HUES64 (cell line): ENCODE measurements around the gene MTFR2.
"Not testable (repeated sequence)": the region's sequence is repeated elsewhere in the genome, so short reads cannot be mapped to it uniquely, and the experiment has no call there.

Source experiments
- H3K27ac ChIP-seq: 2 replicates; pipeline ENCODE4 v1.7.0; 2013; ENCODE audit warnings: low read depth, low read length, inconsistent platforms
- H3K27me3 ChIP-seq: 2 replicates; pipeline ENCODE4 v1.6.1; 2013; ENCODE audit warnings: mild to moderate bottlenecking, low read length; ENCODE audit not compliant: insufficient read depth
- H3K36me3 ChIP-seq: 2 replicates; pipeline ENCODE4 v1.6.1; 2013; ENCODE audit warnings: mild to moderate bottlenecking, low read length; ENCODE audit not compliant: insufficient read depth
- H3K4me1 ChIP-seq: 2 replicates; pipeline ENCODE4 v1.6.1; 2013; ENCODE audit warnings: mild to moderate bottlenecking, low read length, moderate library complexity; ENCODE audit not compliant: insufficient read depth
- H3K4me3 ChIP-seq: 2 replicates; pipeline ENCODE4 v1.5.1; 2013; ENCODE audit warnings: mild to moderate bottlenecking, low read length, moderate library complexity
- H3K9ac ChIP-seq: 2 replicates; pipeline ENCODE4 v1.6.1; 2013; ENCODE audit warnings: mild to moderate bottlenecking, low read depth, low read length
- H3K9me3 ChIP-seq: 2 replicates; pipeline ENCODE4 v1.6.1; 2013; ENCODE audit warnings: low read depth, low read length; ENCODE audit not compliant: insufficient read depth
- WGBS: fragments of 150-250, 120-280 bp; methylation state at CpG from one replicate; pipeline ENCODE4 v1.1.7; 2013; ENCODE audit warnings: missing lambda C conversion rate; 5-methylcytosine and 5-hydroxymethylcytosine counted together

MTFR2 gene

DNA sequence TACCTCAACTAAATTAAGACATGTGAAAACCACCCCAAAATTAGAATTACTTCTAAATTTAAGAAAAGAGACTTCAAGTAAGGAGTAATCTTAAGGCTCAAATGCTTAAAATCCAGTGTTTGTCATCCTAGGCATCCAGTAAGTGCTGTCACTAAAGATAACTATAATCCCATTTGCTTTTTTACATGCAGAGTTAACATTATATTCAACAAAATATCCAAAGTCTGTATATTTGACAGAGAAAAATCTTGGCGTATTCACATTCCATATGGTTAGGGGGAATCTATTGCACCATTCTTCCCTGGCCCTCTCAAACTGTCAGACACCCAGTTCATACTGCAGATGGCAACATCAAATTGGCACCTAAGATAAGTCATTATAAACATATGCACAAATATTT, 17.4 kb downstream of the MTFR2 start:
- no peaks in the 10 kb centered on the region for H3K4me1 ChIP-seq
- no peaks in the 10 kb centered on the region for H3K9me3 ChIP-seq
- no peaks in the 10 kb centered on the region for H3K27me3 ChIP-seq
- no peak overlapping the region for H3K27ac ChIP-seq
- 100% methylated on average over 1 of the region's 1 CpG for WGBS
- H3K9ac ChIP-seq = no peak overlapping the region
- no peak overlapping the region for H3K4me3 ChIP-seq
- peaks cover 2% of the 10 kb centered on the region for H3K36me3 ChIP-seq

DNA sequence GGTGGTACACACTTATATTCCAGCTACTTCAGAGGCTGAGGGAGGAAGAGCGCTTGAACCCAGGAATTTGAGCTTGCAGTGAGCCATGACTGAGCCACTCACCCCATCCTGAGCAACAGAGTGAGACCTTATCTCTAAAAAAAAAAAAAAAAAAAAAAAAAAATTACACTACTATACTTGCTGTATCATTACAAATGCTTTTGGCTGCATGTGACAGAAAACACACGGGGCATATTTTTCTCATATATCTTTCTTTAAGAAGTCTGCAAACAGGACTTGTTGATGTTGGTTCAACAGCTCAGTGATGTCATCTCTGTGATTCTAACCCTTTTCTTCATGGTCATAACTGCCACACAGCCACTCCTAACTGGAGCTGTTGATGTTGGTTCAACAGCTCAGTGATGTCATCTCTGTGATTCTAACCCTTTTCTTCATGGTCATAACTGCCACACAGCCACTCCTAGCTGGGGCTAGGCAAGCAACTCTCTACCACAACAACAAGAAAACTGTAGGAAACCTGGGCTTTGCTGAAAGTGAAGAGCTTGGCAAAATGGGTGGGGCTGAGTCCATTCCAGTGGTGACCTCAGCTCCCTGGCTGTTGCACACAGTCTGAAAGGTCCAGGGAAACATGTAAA, 19.8 kb downstream of the MTFR2 start:
- H3K27me3 ChIP-seq = no peaks in the 10 kb centered on the region
- no peaks in the 10 kb centered on the region; the same call in 1 of the 2 replicates for H3K36me3 ChIP-seq
- 100% methylated on average over 2 of the region's 2 CpGs for WGBS
- H3K9me3 ChIP-seq = no peaks in the 10 kb centered on the region
- H3K27ac ChIP-seq = no peak overlapping the region
- no peak overlapping the region for H3K4me3 ChIP-seq
- no peak overlapping the region for H3K9ac ChIP-seq
- H3K4me1 ChIP-seq = no peaks in the 10 kb centered on the region

DNA sequence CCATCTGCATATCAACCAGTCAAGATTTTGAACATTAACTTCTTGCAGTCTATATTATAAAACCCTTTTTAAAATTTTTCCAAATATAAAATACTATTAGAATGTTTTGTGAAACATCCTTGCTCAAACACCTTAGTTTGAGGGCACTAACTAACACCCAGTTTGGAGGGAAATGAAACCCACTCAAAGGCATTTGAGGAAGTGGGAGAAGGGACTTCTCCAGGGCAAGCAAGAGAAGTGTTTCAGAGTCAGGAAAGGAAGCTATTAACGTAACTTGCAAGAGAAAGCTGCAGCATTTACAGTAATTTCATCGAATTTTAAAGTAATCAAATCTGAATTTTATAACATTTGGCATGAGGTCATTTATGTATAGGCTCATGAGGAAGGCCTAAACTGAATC, 21.3 kb downstream of the MTFR2 start:
- Histone ChIP-seq H3K36me3 (no peaks in the 10 kb centered on the region; the same call in 1 of the 2 replicates), H3K27ac (no peak overlapping the region), H3K4me1 (no peaks in the 10 kb centered on the region), H3K27me3 (no peaks in the 10 kb centered on the region), H3K9ac (no peak overlapping the region), H3K9me3 (no peaks in the 10 kb centered on the region), H3K4me3 (no peak overlapping the region)
- WGBS = 97% methylated on average over 2 of the region's 2 CpGs

DNA sequence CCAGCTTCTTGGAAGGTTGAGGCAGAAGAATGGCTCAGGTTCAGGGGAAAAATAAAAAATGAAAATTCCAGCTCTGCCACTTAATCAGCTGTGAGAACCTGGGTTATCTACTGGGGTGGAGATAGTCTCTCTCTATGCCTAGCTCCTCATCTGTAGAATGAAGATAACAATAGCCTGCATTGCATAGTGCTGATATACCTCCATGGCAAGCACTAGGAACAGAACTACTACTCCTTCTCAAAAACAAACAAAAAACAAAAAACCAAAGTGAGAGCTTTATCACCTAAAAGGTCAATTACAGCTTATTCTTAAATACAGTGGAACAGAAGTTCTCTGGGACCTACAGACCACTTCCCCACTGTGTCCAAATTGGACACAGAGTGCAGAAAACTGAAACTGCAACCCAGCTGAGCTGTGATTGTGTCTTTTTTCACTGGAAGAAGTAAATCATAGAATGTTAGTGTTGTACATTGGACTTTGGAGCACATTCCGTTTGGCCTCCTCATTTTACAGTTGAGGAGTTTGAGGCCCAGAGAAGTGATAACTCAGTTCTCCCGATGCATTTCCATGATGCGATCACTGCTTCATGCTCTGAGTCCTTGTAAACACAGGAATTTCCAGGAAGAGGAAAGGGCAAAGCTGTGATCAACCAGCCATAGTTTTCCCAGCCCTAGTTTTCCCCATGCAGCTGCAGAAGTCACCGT, 23.3 kb downstream of the MTFR2 start:
- no peaks in the 10 kb centered on the region for H3K9me3 ChIP-seq
- no peak overlapping the region for H3K27ac ChIP-seq
- H3K27me3 ChIP-seq = no peaks in the 10 kb centered on the region
- 96% methylated on average over 4 of the region's 4 CpGs for WGBS
- H3K36me3 ChIP-seq = no peaks in the 10 kb centered on the region
- no peaks in the 10 kb centered on the region for H3K4me1 ChIP-seq
- no peak overlapping the region for H3K4me3 ChIP-seq
- no peak overlapping the region for H3K9ac ChIP-seq

DNA sequence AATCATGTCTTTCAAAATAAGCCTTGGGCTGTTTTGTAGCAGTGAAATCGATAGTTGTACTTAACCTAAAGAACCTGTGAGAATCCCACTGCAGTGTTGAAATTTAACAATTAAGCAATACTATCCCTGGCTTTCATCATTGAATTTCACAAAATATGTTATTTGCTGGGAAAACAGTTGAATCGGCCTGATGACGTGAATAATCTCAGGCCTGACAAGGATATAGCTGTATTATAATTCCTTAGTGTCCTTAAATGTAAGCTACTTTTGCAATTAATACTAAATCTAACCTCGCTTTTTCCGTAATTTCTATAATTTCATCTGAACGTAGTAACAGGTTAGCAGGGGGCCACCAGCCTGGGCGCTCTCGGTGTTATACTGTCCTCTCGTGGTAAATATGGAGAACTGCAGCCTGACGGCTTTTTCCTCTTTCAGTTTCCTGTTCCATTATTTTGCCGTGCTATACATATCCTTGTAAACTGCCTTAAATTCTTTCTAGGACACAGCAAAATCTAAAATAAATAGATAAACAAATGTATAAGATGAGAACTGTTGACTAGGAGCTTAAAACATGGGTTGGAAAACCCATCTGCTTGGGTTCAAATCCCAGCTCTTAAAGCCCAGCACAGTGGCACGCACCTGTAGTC, 24.0 kb downstream of the MTFR2 start:
- H3K9ac ChIP-seq = no peak overlapping the region
- H3K27ac ChIP-seq = no peak overlapping the region
- WGBS = 49% methylated on average over 12 of the region's 12 CpGs
- H3K27me3 ChIP-seq = no peaks in the 10 kb centered on the region
- no peak overlapping the region for H3K4me3 ChIP-seq
- H3K9me3 ChIP-seq = no peaks in the 10 kb centered on the region
- no peaks in the 10 kb centered on the region for H3K4me1 ChIP-seq
- no peaks in the 10 kb centered on the region for H3K36me3 ChIP-seq

DNA sequence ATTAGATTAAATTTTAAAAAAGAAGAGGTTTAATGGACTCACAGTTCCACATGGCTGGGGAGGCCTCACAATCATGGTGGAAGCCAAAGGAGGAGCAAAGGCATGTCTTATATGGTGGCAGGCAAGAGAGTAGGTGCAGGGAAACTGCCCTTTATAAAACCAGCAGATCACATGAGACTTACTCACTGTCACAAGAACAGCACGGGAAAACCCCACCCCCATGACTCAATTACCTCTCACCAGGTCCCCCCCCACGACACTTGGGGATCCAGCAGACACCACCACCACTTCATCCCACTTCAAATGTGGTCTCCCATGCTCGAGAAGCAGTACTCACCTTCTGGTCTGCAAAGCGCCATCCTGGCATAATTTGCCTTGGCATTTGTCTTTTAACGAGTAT, 24.6 kb downstream of the MTFR2 start:
- no peak overlapping the region for H3K9ac ChIP-seq
- no peaks in the 10 kb centered on the region for H3K9me3 ChIP-seq
- no peaks in the 10 kb centered on the region for H3K27me3 ChIP-seq
- H3K36me3 ChIP-seq = no peaks in the 10 kb centered on the region
- no peaks in the 10 kb centered on the region for H3K4me1 ChIP-seq
- no peak overlapping the region for H3K27ac ChIP-seq
- no peak overlapping the region for H3K4me3 ChIP-seq
- WGBS = 78% methylated on average over 5 of the region's 5 CpGs

DNA sequence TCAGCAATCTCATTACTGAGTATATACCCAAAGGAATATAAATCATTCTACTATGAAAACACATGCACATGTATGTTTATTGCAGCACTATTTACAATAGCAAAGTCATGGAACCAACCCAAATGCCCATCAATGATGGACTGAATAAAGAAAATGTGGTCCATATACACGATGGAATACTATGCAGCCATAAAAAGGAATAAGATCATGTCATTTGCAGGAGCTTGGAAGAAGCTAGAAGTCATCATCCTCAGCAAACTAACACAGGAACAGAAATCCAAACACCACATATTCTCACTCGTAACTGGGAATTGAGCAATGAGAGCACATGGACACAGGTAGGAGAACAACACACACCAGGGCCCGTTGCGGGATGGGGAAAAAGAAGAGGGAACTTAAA, 25.1 kb downstream of the MTFR2 start:
- not testable (repeated sequence) for H3K9me3 ChIP-seq, H3K27ac ChIP-seq
- WGBS = 96% methylated on average over 4 of the region's 4 CpGs

DNA sequence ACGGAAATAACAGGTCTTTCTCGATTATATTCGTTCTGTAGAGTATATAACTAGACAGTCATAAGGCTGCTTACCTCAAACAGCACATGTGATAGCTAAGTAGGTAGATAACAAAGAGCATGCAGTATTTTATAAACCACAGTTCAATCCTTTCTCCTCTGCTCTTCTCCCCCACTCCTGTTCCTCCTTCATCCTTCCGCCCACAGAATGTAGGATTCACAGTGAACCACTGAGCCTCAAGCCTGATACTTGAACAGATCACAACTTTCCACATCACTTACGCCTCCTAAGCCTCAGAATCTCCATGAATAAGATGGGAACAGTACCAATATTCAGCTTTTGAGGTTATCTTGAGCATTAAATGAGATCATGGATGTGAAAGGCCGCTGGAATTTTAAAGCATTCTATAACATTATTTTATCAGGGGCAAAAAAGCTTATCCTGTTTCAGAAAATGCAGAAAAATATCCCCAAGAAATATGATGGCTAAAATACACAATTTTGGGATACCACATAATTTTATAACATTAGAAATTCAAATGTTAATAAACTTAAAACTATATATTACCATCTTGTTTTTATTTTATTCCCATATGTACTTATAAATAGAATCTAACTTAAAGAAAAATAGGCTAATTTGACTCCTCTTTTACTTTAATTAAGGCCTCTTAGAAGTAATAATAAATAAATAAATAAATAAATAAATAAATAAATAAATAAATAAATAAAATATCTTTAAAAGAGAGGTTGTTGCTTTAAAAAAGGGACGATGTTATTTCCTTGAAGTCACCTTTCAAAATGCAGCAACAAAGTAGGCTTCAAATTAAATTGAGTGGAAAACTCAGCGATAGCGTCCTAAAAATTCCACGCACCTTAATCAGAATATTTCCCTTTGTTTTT, 33.4 kb downstream of the MTFR2 start:
- Histone ChIP-seq H3K4me1 (no peaks in the 10 kb centered on the region), H3K9ac (no peak overlapping the region), H3K4me3 (no peak overlapping the region), H3K9me3 (no peaks in the 10 kb centered on the region; the same call in 1 of the 2 replicates), H3K27ac (no peak overlapping the region), H3K27me3 (no peaks in the 10 kb centered on the region), H3K36me3 (no peaks in the 10 kb centered on the region)
- WGBS = 98% methylated on average over 9 of the region's 10 CpGs

More for the DNA sequence above, 25.1 kb downstream of the MTFR2 start:
- H3K4me3 ChIP-seq, H3K4me1 ChIP-seq, H3K36me3 ChIP-seq, H3K27me3 ChIP-seq, H3K9ac ChIP-seq: not testable (repeated sequence)

DNA sequence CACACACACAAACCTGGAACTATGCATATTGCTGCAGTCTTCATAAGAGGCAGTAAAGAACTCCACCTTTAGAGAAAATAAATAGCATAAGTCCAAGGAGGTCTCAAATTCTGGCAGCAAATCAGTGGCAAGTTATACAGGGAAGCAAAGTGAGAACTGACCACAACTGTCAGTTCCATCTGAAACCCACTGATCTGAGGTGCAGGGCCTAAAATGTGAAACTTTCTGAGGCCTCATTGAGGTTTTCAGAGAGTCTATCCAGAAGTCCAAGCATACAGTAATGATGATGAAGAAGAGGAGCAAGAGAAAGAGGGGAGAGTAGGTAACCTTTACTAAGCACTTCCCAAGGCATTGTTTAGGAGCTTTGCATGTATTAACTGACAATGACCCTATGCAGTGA, 36.3 kb downstream of the MTFR2 start:
- Histone ChIP-seq H3K9ac (no peak overlapping the region), H3K27me3 (no peaks in the 10 kb centered on the region), H3K4me1 (no peaks in the 10 kb centered on the region), H3K4me3 (no peak overlapping the region), H3K27ac (no peak overlapping the region), H3K36me3 (no peaks in the 10 kb centered on the region), H3K9me3 (no peaks in the 10 kb centered on the region)

DNA sequence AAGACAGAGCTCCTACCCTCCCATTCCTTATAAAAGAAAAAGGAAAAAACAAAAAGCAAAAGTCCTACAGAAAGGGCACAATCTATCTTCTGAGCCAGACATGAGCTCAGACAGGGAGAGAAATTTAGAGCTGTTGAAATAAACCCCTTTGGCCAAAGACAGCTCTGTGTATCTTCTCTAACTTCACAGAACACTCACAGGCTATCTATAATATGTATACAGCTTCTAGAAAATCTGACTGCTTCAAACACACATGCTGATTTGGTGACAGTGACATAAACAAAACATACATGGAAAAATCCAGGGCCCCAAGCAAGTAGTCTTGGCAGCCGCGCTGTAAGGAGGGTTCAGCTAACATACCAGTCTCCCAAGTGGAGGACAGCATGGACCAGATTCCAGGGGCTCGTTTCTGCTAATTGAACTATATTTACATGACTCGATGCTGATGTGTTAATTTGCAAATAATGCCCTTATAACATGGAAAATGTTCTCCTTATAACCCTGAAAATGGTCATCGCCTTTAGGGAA, 37.0 kb downstream of the MTFR2 start:
- Histone ChIP-seq H3K27ac (no peak overlapping the region), H3K27me3 (no peaks in the 10 kb centered on the region), H3K9ac (no peak overlapping the region), H3K9me3 (no peaks in the 10 kb centered on the region), H3K4me1 (no peaks in the 10 kb centered on the region), H3K4me3 (no peak overlapping the region), H3K36me3 (no peaks in the 10 kb centered on the region)
- WGBS = 92% methylated on average over 5 of the region's 5 CpGs

DNA sequence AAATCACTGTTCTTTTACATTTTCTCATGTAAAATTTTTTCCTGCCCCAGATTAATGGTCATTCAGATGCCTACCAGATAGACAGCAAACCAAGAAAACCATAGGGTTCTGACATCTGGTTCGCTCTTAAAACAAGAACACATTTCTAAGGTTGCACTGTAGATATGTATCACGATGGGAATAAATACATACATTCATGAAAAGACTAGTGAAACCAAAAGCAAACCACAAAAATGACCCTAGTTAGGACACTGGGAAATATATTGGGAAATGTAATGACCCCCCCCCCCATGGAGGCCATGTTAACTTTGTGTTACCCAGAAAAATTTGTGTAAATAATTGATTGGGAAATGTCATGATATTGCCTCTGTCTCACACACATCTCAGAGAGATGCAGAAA, 37.5 kb downstream of the MTFR2 start:
- Histone ChIP-seq H3K27me3 (no peaks in the 10 kb centered on the region), H3K36me3 (no peaks in the 10 kb centered on the region), H3K9ac (no peak overlapping the region), H3K4me3 (no peak overlapping the region), H3K4me1 (no peaks in the 10 kb centered on the region), H3K9me3 (no peaks in the 10 kb centered on the region), H3K27ac (no peak overlapping the region)
- 100% methylated on average over 1 of the region's 2 CpGs for WGBS
